C1 segment of cervical spinal cord (tissue), 14 donors: Measurements from ENCODE around the gene YRDC.
A peak's percentile ranks its signal among the peaks of the same experiment; 100 is the strongest.

ENCODE experiments used
- DNase-seq, 14 donors: peaks; one replicate each; lab custom pipeline; 2025; lab: John Stamatoyannopoulos, UW

The YRDC gene

DNA sequence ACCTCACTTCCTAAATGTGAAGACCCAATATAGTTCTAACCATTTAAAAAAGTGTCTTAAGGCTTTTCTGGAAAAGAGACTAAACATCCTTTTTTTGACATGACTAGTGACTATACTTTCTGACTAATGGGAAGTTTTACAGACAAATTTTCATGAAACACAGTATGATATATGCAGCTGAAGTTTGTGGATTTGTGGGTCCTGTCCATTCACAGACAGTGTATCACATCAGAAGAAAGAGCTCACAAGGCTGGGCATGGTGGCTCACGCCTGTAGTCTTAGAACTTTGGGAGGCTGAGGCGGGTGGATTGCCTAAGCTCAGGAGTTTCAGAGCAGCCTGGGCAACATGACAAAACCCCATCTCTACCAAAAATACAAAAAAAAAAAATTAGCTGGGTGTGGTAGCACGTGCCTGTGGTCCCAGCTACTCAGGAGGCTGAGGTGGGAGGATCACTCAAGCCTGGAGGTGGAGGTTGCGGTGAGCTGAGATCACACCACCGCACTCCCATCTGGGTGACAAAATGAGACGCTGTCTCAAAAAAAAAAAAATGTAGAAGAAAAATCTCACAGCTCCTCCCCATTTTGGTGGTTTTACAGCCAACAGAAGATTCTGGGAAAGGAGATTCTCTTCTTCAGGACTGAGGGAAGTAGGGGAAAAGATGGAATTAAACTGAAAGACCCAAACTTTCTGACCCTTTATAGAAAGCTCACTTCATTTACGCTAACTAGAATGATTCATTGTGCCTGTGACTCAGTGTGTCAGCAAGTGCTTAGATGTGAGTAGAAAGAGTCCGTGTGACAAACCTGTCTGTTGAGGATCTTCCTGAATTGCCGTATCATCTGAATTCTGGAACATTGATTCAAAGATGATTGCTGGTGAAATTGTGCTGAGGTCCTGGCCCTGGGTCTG is 15.2 kb upstream of the YRDC start:
- DNase-seq = no peak

DNA sequence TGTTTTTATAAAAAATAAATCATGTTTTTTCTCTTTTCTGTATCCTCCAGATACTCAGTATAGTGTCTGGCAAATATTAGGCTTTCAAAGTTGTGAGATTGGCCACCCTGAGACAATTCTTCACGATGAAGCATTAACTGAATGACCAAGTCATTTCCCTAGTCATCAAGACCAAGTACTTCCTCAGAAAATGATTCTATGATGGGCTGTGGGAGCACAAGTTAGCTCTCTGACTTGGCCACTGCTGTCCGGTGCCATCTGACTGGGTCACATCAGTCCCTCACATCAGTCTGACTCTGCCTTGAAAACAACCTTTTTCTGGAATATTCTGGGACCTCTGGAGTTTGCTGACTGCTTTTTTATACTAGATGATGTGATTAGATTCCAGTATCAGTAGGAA is 13.5 kb upstream of the YRDC start:
- no peak for DNase-seq

DNA sequence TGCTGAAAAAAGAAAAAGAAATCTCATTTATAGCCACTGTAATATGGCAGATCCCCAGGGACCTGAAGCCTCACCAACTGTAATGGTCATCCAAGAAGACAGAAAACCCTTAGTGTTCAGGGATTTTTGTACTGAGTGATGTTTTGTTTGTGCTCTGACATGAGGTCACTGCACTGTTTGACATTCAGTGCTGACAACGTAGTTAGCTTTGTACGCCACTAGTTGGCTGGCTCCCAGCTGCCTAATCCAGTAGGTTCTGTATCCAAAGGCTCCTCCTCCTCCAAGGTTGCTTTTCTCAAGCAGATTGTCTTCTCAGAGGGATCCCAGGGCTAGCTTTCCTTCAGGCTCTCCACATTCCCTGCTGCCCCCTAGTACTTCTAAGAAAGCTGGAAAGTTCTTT is 9.5 kb upstream of the YRDC start:
- peak in 7 of 14 donors; percentile 31 to 63 (median 43) for DNase-seq

DNA sequence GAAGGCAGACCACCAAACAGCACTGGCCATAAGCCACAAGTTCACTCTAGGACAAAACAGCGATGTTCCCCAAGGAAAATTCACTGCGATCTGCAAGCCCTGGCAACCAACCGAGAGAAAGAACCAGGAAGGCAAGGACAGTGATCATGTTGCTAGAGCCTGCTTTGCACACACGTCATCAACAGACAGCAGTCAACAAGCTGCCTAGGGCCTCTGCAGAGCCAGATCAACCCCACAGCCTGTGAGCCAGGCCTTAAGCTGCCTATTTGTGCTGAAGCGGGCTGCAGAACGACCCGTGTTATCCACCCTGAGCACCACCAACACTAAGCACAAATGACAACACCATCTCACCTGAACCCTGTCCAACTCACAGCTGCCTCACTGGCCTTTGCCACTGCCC is 6.2 kb upstream of the YRDC start:
- DNase-seq = peak in 3 of 14 donors; percentile 5 to 18 (median 11)

DNA sequence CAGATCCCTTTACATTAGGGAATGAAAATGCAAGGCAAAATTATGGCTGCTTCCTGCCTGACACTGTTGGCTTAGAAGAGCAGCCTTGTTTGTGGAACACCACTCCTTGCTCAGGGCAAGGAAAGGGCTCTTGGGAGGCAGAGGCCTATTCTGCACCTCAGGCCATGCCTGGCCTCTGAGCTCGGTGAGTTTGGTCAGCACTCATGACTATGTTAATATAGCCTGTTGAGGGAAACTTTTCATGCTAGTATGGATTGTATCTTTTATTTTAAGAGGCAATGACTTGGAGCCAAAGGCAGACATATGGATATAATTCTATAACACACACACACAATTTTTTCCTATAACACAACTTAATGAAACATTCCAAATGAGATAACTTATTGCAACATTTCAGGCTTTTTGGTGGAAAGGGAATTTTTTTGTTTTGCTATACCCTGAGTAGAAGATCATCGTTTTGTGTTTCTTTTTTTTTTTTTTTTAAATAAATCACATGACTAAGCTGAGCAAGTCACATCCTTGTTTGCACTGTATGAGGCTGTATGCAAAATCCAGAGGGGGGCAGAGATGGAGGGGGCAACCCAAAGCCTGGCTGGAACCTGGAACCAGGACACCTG is 5.6 kb upstream of the YRDC start:
- DNase-seq = no peak

DNA sequence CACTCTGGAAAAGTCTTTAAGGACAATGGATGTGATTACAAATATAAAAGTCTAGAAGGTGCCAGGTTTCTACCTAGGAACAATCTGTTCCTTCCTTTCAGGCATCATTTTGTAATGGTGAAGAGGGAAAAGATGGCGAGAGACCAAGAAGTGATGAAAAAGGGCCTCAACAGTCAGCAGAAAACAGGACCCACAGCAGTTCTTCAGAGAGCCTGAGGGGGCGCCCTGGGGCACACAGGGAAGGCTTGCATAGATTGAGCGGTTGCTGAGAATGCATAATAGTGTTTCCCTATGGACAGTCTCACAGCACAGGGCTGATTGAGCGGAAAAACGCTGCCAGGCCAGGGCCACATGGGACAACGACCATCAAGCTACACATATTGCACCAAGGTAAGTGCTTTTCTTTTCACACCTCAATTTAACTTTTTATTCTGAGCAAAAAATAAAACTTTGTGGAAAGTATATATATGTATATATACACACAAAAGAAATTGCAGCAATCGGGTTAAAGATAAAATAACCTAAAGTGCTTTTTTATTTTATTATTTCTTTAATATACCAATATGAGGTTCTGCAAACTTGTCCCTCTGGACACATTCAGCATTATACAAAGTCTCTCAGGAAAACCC is 3.1 kb upstream of the YRDC start:
- peak in 9 of 14 donors; percentile 8 to 58 (median 17) for DNase-seq

DNA sequence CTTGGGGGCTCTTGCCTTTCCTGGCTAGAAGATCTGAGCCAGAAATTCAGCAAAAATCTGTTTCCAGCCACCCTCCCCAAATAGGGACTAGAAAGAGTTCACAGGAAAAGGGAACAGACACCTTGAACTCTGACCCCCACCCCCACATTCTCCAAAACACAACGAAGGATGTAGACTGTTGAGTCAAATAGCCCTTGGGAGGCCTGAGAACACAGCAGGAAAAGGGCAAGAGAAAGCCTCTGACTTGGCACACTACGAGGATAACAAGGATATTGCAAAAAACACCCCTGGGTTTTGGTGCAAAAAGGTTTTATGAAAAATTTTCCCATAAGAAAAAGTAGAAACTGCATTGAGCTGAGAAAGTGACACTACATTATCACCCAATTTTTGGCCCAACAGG is 1.9 kb upstream of the YRDC start:
- DNase-seq = no peak

DNA sequence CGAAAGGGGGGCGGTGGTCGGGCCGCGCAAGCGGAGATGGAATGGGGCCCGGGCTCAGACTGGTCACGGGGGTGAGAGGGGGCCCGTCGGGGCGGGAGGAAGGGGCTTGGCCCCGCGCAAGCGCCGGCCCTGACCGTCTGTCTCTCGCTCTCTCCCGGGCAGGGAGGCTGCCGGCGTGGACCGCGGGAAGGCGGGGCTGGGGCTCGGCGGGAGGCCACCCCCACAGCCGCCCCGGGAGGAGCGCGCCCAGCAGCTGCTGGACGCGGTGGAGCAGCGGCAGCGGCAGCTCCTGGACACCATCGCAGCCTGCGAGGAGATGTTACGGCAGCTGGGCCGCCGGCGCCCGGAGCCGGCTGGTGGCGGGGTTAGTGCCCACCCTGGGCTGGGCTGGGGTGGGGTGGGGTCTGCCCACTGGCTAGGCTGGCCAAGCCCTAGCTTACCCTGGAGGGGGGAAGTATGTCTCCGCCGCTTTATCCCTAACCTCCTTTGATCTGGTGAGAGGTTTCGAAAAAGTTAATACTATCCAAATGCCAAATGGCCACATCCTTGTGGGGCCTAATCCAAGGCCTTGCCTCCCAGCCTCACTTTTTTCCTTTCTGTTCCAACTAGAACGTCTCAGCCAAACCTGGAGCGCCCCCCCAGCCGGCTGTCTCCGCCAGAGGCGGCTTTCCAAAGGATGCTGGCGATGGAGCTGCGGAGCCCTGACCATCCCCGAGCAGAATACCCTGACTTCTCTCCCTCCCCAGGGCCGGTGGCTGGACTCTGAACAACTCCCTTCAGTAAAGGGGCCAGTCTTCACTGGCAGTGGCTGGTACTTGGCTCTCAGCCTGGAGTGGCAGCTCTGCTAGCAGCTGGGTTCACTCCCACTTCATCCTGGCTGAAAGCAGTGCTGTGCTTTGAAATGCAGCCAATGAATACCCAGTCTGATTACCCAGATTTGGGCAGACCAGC is 636 bp upstream of the YRDC start:
- peak; percentile 43 to 92 (median 79) for DNase-seq

DNA sequence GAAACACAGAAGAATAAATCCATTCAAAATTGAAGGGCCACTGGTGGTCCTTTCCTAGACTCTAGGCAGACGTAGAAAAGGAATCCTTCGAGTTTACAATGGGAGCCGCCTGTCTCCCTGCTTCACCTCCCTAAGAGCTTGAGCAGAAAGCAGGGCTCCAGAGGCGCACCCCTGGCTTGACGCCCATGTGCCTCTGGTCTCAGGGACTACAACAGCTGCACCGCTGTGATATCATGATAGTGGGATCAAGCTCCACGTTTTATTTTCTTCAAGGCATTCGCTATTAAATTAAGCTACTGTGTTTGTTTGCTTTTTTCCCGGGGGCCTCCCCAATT is 821 bp downstream of the YRDC start:
- no peak for DNase-seq

DNA sequence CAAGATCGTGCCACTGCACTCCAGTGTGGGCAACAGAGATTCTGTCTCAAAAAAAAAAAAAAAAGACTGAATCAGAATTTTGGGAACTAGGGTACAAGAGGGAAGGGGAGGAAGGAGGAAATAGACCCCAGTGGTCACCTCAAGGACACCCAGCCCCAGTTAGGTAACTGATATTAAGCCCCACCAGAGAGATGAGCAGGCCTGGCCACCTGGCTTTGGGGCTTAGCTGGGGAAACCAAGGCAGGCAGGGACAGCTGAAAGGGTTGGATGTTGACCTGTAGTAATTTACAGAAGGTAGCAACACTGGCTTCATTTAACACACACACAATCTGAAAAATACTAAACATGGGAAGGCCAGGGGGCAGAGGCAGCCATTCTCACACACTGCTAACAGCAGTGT is 5.6 kb downstream of the YRDC start:
- DNase-seq = no peak

DNA sequence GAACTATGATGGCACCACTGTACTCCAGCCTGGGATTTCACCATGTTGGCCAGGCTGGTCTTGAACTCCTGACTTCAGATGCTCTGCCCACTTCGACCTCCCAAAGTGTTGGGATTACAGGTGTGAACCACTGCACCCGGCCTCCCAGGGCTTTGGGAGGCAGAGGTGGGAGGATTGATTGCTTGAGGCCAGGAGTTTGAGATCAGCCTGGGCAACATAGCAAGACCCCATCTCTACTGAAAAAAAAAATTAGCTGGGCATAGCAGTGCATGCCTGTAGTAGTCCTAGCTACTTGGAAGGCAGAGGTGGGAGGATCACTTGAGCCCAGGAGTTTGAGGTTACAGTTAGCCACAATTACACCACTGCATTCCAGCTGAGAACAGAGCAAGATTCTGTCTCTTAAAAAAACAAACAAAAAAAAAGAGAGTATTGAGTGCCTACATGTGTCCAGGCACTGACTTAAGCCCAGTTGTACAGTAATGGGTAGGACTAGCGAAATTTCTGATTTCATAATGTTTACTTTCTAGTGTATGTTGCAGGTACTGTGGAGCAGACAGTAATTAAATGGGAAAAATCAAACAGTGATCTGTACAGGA is 10.2 kb downstream of the YRDC start:
- no peak for DNase-seq

DNA sequence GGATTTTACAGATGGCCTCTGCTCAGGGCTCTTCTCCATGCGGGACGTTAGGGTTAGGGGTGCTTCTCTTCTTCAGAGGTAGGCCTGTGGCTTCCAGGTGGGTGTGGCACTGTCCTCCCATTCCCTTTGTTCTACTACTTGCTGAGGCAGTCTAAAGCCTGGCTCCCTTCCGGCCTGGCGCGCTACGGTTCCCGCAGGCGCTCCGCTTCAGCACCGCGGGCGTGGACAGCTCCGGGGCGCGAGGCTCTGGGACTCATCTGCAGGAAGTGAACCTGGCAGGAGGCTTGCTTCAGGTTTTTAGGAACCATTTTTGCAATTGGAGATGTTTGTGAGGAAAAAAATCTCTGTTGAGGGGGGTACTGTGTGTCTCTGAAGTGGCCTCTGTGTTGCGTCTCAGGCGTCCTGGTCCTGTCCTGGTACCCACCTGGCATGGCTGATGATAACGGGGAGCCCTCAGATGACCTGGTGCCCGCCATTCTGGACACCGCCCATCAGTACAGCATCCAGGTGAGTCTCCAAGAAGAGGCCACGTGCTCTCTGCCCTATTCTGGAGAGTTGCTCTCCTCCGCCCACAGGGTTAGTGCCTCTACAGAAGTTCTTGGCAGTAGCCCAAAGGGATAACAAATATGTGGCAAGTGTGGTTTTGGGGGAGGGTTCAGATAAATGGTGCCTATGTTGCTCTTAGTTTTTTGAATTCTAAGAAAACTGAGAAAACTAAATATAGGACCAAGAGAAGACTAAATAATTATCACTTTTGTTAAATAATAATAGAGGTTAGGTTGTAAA is 12.5 kb downstream of the YRDC start:
- DNase-seq = peak in 3 of 14 donors; percentile 19 to 34 (median 22)

DNA sequence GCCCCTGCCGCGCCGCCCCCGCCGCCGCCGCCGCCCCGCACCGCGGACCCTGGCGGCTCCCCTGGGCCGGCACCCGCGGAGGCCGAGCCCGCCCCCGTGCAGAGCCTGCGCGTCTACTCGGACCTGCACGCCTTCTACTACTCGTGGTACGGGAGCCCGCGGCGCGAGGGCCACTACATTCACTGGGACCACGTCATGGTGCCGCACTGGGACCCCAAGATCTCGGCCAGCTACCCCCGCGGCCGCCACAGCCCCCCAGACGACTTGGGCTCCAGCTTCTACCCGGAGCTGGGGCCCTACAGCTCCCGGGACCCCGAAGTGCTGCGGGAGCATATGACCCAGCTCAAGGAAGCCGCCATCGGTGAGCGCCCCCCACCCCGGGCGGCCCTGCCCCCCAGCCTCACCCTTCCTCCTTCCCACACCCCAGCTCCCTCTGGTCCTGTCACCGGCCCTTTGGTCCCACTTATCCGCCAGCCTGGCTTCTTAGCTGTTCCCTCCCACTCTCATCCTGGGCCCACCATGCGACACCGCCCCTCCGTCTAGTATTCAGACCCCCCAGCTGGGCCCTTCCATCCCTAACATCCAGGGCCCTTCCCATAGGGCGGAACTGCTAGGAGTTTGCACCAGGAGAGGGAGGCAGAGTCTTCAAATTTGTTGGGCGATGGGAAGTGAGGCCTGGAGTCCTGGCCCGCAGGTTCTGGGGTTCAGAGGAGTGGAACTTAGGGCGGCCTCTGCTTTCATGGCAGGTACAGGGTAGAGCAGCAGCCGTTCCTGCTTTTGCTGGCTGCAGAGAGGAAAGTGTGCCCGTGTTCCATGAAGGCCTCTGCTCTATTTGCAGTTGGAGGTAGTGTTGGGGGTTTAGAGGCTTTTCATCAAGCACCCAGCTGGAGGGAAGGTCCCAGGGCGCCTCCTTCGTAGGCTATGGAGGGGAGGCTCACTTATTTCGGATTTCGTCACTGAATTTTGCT is 13.4 kb downstream of the YRDC start:
- peak in 1 of 14 donors; percentile 5 for DNase-seq

DNA sequence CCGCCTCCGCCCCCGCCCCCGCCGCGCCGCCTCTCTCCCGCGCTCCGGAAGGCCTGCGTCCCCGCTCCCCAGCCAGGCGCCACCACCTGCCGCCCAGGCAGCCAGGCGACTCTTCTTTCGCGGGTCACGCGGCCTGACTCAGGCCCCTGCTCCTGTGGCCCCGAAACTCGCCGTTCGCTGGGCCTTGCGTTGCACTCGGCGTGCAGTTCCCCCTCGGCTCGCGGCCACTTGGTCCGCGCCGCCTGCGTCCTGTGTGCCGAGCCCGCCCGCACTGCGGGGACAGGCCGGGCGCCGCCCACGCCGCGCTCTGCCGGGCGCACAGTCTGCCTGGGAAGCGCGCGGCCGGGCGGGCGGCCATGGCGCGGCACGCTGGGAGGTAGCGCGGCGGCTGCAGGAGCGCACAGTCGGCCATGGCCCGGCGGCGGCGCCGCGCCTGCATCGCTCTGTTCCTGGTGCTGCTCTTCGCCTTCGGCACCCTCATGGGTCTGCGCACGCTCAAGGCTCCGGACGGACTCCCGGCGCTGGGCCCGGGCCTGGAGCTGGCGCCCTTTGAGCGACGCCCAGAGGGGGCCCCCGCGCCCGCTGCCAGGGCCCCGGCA is 14.1 kb downstream of the YRDC start, which contains the start of gene MANEAL:
TSS of gene MANEAL (plus strand) at position 75 of the 599 bp plus-strand sequence. CDS start at position 411, 336 bp downstream.
- peak in 4 of 14 donors; percentile 13 to 69 (median 40) for DNase-seq

DNA sequence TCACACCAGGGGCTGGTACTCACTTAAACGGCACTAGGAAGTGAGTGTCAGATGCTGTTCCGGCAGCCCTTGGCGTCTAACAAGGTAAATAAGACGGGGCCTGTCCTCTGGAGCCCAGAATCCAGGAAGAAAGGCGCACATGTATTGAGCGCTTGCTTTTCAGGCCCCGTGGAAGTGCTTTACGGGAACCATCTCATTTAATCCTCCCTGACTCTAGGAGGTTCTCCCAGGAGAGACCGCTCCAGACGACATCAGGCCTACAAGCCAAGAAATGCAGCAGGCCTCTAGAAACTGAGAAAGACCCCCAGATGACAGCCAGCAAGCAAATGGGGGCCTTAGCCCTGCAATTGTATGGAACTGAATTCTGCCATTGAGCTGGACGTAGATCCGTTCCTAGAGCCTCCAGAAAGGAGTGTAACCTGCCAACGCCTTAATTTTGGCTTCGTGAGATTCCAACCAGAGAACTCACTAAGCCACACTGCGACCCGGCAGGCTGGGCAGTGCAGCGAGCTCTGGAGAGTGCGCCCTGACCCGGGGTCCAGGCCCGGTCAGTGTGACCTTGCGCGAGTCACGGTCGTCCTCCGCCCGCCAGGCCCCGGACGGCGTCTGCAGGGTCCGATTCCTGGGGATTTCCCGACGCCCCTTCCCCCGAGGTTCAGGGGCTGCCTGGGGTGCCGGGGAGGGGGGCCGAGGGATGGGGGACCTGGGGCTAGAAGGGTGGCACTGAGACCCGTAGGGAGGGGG is 14.9 kb downstream of the YRDC start:
- DNase-seq = no peak

DNA sequence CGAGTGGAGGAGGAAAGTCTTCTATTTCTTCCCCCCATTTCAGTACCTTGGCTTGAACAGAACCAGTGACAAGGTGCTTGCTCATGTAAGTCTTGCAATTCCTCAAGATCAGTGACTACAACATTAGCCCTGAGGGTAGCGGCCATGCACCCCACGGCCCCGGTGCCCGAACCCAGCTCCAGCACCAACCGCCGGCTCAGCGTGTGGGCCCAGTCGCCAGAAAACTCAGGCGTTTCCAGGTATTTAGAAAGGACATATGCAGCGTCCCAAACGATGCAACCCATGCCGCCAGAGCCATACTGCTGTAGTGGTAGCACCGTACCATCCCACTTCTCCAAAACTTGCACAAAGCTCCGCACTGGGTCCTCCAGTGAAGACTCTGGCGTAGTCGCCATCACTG is 25.5 kb downstream of the YRDC start:
- DNase-seq = no peak

DNA sequence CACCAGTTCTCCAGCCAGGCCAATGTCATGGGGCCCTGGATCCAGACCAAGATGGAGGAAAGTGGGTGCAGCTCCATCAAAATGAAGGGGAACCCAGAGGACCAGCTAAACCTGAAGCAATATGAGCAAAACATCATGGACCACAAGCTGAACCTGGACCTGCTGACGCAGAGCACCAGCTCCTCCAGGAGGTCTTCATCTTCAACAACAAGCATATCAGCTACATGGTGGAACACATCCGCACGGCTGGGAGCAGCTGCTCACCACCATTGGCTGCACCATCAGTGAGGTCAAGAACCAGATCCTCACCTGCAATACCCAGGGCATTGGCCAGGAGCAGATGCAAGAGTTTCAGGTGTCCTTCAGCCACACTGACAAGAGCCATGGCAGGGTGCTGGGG is 29.4 kb downstream of the YRDC start:
- DNase-seq = no peak
